GM21447 (cell line): ENCODE measurements around the gene CERS5.
"Not testable (repeated sequence)": the region's sequence is repeated elsewhere in the genome, so short reads cannot be mapped to it uniquely, and the experiment has no call there.

Experiments
- ATAC-seq: cut with Tn5 transposase; IDR thresholded peaks from one replicate; pipeline ENCODE4 v1.9.1; 2021; ENCODE audit not compliant: unreplicated experiment

The CERS5 gene

DNA sequence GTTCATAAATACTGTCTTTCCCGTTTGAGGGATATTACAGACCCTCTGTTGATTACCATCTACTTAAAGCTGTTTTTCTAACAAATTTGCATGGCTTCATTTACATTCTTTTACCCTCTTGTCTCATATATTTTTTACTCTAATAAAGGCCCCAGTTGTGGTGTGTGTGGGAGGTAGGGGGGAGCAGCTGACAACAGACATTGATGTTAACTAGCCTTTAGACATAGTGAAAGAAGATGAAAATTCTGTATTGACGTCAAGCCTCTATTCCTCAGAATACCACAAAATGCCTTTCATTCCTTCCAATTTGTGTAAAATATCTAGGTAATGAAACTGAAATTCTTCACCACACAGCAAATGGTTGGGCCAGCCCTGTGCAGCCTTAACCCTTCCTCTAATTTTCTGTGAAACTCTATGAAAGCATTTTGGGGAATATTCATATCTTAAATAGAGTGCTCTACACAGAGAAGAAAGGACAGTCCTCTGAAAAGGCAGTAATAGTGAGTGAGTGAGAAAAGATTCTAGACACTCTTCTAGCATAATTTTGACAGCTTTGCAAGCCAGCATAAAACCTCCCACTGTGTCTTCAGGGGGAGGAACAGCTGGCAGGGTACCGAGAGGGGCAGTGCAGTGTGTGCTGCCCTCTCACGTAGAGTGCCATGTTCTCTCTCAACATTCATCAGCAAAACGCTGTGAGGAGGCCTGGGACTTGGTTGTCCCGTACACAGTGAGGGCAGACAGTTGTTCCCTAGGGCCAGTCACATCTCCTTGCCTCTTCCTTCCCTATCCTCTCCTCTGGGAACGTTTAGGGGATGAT, 20.1 kb upstream of the CERS5 start:
- peak; percentile 61 for ATAC-seq

DNA sequence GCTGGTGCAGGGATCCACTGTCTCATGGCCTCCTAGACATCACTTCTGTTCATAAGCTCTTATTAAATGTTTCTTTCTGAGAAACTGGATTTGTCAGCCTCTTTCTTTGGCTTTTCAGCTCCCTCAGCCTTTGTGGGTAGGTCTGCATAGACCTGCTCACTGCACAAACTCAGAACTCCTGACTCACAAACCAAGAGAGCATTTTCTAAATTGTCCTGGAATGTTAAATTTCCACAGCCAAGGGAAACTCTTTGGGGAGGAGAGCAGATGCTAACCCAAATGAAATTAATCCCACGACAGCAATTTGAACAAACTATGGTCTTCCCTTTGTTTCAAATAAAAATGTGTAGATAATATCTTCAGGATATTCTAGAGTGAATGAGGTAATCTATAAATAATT, 19.5 kb upstream of the CERS5 start:
- no peak for ATAC-seq

DNA sequence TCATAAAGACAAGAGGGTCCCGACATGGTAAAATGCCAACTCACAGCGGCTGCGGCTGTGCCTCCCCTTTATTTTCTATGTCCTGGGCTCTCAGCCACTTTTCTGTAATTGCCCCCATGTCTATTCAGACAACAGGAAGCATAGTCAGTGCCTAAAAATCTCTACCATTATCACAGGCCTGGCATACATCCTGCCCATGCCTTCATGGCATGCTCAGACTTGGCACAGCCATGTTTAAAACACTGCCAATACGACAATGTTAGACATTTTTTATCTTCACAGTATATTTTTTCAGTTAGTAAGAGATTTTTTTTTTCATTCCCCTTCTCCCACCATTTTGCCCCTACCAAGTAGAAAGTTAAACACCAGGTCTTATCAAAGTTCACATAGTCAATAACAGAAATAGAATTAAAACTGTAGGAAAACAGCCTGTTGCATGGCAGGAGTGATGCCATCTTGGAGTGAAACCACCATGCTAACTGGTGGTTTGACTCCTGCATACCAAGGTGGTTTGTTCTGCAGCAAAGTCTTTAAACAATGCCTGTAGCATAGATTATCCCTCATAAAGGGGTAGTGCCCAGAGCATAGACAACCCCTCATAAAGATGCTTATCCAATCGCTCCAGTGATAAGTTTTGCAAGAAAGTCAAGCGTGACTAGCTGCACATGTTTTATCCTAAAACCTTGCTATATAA, 18.9 kb upstream of the CERS5 start:
- no peak for ATAC-seq

DNA sequence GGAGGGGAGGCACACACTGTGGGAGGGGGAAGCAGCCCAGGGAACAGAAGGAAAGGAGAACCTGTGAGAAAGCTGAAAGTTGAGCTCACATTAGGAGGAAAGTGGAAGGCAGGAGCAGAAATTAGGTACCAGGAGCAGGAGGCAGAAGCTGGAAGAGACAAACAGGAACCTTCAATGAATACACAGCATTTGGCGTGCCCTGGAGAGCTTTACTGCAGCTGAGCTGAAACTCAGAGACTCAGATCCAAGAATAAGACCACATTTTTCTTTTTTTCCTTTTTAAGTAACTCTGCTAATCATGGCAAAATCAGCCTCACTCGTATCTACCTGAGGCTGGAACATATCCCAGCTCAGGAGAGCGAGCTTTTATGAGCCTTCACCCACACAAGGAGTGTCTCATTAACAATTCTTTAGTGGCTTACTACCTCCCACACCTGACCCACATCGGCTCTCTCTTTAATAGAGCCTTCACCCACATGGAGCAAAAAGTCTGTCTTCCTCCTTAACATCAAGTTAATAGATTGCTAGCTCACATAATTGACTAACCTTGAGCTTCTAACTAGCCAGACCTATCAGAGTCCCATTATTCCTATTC, 18.2 kb upstream of the CERS5 start:
- no peak for ATAC-seq

DNA sequence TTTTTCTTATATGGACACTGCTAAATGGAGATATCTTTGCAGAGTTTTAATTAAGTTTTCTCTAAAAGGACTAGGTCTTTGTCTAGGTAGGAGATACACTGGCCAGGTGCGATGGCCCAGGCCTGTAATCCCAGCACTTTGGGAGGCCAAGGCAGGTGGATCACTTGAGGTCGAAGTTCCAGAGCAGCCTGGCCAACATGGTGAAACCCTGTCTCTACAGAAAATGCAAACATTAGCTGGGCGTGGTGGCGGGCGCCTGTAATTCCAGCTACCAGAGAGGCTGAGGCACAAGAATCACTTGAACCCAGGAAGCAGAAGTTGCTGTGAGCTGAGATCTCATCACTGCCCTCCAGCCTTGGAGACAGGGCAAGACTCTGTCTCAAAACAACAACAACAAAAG, 17.1 kb upstream of the CERS5 start:
- ATAC-seq, result no peak

DNA sequence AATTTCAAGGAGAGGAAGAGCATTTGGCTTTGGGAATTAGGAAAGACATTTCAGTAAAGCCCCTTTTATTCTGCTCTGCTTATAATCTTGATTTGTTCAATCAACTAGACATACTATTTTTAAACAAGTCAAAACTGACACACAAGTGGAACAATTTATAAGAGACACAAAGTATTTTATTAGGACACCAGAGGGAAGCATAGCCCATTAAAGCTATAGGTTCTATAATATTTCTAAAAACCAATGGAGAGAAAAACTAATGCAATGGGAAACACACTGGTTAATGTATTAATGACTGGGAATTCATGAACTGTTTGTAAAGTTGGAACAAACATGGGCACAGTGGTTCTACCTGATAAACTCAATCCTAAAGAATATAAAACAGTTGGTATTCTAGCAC, 15.3 kb upstream of the CERS5 start:
- ATAC-seq, result no peak

DNA sequence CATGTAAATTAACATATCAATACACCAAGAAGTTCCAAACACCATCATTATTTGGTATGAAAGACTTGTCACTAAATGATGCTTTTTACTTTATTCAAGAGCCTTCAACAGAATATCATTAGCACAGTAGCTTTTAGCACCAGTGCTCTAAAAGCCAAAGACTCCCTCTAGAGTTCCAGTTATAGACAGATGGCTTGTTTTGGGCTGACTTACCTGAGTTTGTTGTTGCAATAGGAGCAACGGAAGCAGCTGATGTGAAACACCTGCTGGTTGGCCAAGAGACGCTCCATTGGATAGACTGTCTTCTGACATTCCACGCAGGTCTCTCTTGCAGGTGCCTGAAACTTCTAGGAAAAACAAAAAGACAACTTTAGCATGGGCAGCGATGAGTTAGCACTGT, 14.5 kb upstream of the CERS5 start:
- no peak for ATAC-seq

DNA sequence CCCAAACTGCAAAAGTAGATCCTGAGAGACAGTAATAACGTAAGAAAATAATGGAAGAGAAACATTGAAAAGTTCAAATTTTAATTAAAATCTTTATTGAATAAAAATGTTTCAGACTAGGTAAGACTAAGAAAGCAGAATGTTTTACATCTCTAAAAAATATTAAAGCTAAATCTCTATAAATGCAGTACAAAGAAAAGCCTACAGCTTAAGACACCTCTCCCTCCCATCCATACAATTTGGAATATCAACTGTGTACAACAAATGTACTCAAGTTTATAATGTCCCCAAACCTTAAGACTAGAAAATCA, 8.5 kb upstream of the CERS5 start:
- no peak for ATAC-seq

DNA sequence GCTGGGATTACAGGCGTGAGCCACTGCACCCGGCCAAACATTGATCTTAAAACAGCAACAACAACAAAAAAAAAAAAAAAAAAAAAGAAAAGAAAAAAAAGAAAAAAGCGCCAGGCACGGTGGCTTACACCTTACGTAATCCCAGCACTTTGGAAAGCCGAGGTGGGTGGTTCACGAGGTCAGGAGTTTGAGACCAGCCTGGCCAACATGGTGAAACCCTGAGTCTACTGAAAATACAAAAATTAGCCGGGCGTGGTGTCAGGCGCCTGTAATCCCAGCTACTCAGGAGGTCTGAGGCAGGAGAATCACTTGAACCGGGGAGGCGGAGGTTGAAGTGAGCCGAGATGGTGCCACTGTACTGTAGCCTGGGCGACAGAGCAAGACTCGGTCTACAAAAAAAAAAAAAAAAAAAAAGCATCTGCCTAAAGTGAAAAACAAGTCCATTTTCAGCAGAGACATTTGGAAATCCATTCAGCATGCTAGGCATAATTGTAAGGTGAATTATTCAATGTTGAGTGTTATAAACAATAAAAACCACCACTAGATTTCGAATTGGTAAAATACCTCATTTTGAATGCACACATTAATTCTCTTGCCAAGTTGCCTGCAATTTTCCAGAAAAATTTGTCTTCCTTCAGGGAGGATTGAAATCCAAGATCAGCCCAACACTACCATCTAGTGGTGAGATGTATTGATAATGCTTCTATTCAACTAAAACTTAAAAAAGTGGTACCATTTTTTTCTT, 8.0 kb upstream of the CERS5 start:
- ATAC-seq, result no peak

DNA sequence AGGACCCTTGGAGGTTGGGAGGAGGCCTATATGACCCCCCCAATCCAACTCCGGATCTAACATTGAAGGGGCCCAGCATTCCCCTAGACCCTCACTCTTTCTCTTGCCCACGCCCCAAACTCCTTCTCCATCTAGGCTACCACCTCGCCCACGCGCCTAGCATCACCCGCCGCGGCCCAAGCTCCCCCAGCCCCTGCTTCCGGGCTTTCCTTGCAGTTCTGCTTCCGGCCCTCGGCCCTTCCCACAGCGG, 445 bp downstream of the CERS5 start:
- peak; percentile 43 for ATAC-seq

DNA sequence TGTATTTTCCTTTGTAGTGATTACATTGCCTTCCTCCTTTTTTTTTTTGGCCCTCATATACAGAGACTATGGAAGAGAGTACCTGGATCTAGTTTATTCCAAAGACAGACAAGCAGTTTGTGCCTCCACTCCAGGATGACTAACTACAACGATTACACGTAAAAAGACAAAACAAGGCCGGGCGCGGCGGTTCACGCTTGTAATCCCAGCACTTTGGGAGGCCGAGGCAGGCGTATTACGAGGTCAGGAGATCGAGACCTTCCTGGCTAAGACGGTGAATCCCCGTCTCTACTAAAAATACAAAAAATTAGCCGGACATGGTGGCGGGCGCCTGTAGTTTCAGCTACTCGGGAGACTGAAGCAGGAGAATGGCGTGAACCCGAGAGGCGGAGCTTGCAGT, 2.2 kb downstream of the CERS5 start:
- ATAC-seq, result no peak

DNA sequence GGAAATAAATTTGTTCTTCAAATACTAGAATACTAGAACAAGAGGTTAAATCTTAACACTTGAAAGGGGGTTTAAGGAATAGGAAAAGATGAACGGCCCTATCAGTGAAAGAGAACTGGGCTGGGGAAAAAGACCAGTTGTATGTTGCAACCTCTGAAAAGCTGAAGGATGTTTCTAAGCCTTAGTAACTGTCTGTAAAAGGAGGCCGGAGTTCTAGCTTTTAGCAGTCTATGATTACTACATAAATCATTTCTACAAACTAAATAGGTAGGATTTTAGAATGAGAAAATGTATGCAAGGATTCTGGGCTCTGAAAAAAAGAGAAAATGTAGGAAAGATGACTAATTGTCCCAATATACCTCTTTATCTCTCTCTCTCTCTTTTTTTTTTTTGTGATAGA, 4.9 kb downstream of the CERS5 start:
- no peak for ATAC-seq

DNA sequence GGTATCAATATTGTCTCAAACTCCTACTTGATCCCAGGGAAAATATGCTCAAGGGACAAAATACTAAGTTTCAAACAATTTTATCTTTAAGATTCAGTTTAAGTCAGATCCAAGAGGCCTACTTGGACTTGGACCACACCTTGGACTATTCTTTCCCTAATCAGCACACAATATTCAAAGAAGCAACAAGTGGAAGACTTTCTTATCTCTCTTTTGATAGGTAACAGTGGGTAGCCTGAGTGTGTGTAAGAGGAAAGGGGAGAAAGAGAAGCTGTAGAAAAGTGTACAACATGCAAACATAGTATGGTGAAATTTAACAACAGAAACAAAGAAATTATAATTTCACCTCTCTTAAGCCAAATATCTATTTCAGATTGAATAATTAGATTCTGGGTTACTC, 6.5 kb downstream of the CERS5 start:
- ATAC-seq, result no peak

DNA sequence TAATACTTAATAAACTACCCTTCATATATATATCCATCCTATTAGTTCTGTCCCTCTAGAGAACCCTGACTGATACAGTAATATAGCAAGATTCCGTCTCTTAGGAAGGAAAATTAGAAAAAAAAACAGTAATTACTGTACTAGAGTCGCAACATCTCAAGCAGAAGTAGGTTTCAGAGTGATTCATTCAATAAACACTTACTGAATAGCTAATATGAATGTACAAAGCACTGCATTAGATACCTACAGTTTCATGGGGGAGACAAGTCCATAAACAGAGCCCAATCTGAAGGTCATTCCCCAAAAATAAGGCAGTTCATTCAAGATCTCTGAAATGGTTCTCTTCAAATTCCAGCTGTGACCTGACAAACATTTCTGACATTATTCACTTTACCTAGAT, 9.9 kb downstream of the CERS5 start:
- ATAC-seq, result no peak

DNA sequence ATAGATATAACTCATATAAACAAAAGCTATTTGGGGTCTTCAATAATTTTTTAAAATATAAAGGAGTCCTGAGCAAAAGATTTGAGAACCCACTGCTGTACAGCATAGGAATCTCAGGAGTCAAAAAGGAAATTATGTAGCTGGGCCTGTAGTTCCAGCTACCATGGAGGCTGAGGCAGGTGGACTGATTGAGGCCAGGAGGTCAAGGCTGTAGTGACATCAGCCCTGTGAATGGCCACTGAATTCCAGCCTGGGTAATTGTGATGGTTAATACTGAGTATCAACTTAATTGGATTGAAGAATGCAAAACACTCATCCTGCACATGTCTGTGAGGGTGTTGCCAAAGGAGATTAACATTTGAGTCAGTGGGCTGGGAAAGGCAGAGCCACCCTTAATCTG, 10.5 kb downstream of the CERS5 start:
- ATAC-seq, result no peak

DNA sequence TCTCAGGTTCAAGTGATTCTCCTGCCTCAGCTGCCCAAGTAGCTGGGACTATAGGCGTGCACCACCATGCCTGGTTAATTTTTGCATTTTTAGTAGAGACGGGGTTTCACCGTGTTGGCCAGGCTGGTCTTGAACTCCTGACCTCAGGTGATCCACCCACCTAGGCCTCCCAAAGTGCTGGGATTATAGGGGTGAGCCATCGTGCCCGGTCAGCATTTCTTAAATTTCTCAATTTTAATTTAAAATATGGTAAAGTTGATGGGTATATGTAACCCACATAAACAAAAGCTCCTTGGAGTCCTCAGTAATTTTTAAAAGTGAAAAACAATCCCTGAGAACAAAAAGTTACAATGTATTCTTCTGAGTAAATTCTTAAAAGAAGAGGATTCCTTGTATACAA, 12.2 kb downstream of the CERS5 start:
- not testable (repeated sequence) for ATAC-seq

DNA sequence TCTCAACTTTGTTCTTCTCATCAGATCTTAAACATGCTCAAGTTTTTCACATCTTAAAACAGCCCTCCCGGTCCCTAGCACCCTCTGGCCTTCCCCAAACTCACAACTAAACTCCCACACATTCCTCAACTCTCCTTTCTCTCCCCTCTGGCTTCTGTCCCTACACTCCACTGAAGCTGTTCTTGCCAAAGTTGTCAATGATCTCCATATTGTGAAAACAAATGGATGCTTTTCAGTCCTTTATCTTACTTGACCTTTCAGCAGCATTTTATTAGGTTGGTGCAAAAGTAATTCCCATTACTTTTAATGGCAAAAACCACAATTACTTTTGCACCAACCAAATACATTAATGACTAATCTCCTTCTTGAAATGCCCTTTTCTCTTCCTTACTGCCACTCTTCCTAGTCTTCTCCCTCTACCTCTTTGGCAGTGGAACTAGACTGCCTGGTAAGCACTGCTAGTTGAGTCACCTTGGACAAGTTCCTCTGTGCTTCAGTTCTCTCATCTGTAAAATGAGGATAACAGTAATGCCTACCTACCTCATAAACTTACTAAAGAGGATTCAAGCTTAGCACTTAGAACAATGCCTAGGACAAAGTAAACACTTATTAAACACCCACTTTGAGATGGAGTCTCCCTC, 16.0 kb downstream of the CERS5 start:
- ATAC-seq, result no peak

DNA sequence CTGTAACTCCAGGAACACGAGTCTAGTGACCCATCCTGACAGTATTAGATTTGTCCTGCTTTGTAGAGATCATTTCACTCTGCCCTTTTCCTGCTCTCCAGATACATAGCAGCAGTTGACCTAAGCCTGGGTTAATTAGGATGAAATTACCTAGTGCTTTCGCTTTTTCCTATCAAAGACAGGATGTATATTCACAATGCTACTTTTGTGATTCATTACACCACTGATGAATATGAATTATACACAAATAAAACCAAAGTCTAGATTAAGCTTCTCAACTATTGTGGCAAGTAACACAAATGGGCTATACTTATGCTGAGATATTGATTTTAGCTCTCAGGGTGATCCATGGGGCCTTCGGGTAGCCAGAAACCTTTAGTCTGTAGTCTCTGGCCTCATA, 17.9 kb downstream of the CERS5 start:
- ATAC-seq, result no peak

DNA sequence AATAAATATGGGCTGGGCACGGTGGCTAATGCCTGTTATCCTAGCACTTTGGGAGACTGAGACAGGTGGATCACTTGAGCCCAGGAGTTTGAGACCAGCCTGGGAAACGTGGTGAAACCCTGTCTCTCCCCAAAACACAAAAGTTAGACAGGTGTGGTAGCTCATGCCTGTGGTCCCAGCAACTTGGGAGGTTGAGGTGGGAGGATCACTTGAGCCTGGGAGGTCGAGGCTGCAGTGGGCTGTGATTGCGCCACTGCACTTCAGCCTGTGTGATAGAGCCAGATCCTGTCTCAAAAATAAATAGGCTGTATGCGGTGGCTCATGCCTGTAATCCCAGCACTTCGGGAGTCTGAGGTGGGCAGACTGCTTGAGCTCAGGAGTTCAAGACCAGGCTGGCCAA, 19.2 kb downstream of the CERS5 start:
- ATAC-seq, result not testable (repeated sequence)

DNA sequence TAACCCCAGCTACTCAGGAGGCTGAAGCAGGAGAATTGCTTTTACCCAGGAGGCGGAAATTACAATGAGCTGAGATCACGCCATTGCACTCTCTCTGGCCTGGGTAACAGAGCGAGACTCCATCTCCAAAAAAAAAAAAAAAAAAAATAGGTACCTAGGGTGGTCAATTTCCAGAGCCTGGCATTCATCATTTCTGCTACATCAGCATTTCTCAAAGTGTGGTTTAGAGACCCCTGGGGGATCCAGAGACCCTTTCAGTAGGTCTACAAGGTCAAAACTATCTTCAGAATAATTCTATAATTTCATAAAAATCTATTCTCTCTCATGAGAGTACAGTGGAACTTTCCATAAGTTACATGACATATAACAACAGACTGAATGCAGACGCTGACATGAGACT, 19.9 kb downstream of the CERS5 start:
- ATAC-seq, result no peak

DNA sequence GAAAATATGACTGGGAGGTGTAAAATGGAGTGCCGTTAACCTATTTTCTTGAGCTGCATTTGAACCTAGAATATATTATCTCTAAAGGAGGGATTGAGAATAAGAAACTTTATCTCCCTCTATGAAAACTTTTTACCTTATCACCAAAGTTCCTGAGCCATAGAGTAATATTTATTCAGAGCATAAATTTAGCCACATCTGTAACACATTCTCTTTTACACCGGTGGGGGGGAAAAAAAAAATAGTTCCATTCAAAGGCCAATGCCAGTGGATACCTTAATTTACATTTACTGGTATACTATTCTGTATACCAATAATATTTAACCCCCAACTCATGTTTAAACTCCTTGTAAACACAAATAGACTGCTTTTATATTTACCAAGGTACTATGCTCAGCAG, 21.7 kb downstream of the CERS5 start:
- ATAC-seq, result no peak

DNA sequence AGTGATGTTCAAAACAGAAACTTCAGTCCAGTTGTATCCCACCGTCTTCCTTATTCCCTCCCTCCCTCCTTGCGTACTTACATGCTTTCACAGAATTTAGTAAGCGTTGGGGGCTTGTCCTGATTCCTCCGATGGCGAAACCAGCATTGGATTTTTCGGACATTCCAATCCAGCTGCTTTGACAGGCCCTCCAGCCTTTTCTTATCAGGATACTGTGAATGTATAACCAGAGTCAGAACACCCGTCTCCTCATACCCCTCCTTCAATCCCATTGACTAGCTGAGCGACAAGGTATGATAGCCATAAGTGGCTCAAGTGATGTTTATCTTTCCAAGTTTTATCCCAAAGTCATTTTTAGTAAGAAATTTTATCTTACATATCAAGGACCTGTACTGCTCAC, 24.2 kb downstream of the CERS5 start:
- no peak for ATAC-seq
